Activated T-helper 1 cell treated with anti-CD3 and anti-CD28 coated beads, Interleukin-12 subunit alpha, Interleukin-12 subunit beta, Interleukin-2, Interleukin-4 antibody, amounts not matched to agents 30 ng/mL and 10 ng/mL and 1 ng/mL, durations not matched to agents 14 hours and 24 hours and 36 hours (primary cell): Measurements from ENCODE around the gene ALCAM. TPM values are rescaled to one million over a fixed set of nuclear protein-coding genes. Genes with fewer than 3 reads are reported as not detected.

Experiments used
- DNase-seq: peaks from one replicate; pipeline ENCODE4 v3.0.0; 2021; ENCODE audit warnings: low spot score
- H3K27ac Mint-ChIP-seq: one replicate; pipeline ENCODE4 v1.8.0; 2021; ENCODE audit warnings: mild to moderate bottlenecking, mixed read lengths
- H3K27me3 Mint-ChIP-seq: one replicate; pipeline ENCODE4 v1.8.0; 2022; ENCODE audit warnings: mild to moderate bottlenecking, moderate library complexity, mixed read lengths; ENCODE audit not compliant: insufficient read depth
- H3K36me3 Mint-ChIP-seq: one replicate; pipeline ENCODE4 v1.8.0; 2021; ENCODE audit warnings: low read depth, mixed read lengths
- H3K4me1 Mint-ChIP-seq: one replicate; pipeline ENCODE4 v1.8.0; 2021; ENCODE audit warnings: low read depth, mixed read lengths
- H3K4me3 Mint-ChIP-seq: one replicate; pipeline ENCODE4 v1.8.0; 2021; ENCODE audit warnings: mild to moderate bottlenecking, moderate library complexity, mixed read lengths
- H3K9me3 Mint-ChIP-seq: one replicate; pipeline ENCODE4 v1.8.0; 2021; ENCODE audit warnings: mixed read lengths
- intact Hi-C: fragments of 100-400 bp; cut with micrococcal nuclease; formaldehyde crosslinking; loops from one replicate; pipeline ENCODE4 v1.15.1; 2024
- total RNA-seq: library from RNA; stranded (reverse); gene quantifications from 2 replicates; pipeline ENCODE4 v1.2.3, GENCODE V29; 2022

The ALCAM gene
- 24.9 and 25.2 TPM in 2 replicates for total RNA-seq

DNA sequence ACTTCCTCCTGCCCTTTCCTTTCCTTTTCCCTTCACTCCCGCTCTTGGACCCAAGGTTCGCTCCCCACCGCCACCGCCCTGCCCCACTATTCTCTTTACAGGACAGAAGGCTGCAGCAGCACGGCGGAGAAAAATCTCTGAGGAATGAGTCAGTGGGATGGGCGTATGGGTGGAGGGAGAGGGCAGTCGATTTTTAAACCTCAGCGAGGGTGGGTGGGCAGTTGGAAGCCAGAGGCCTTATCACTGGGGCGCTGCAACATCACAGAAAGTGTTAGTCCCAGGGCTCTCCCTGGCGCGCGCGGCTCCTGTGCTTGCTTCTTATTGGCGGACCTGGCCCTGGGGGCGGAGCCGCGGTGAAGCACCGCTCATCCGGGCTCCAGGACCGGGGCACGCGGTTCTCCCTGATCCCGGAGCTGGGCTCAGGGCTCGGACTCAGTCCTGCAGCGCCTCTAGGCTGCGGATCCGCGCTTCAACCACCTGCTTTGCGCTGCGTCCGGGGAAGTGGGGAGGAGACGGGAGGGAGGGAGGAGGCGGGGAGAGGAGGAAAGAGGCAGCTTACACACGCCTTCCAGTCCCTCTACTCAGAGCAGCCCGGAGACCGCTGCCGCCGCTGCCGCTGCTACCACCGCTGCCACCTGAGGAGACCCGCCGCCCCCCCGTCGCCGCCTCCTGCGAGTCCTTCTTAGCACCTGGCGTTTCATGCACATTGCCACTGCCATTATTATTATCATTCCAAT lies at the start of gene ALCAM:
TSS of gene ALCAM (plus strand) at position 584 of the 737 bp plus-strand sequence.
- Mint-ChIP-seq H3K4me3 (peak within 1 kb of the TSS; percentile 90), H3K36me3 (no peaks in the 10 kb centered on the region), H3K27ac (peak within 1 kb of the TSS; percentile 98), H3K27me3 (peaks cover 22% of the 10 kb centered on the region), H3K9me3 (no peaks in the 10 kb centered on the region), H3K4me1 (peaks cover 43% of the 10 kb centered on the region)
- DNase-seq = peak; percentile 80
- intact Hi-C loops = loop anchor here (1.0 to 10.0 kb wide), 7 partner anchors 308 to 1871 kb away; no protein-coding TSS in a partner anchor

DNA sequence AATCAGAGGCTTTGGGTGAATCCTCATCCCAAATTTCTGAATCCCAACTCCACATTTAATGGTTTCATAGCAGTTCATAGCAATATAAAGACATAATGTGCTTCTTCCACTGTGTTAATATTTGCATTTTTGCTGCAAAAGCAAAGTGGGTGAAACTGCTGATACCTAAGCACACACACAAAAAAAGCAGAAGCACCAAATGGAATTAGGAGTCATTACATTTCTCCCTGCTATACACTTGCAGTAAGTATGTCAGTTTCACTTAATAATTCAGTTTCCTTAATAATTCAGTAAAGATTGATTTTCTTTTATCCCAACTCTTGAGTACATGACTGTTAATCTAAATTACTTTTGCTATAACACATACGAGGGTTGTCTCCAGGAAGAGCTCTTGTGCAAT lies 48.9 kb upstream of the ALCAM start:
- Mint-ChIP-seq H3K4me1 (no peaks in the 10 kb centered on the region), H3K27ac (no peak overlapping the region), H3K9me3 (no peaks in the 10 kb centered on the region), H3K27me3 (peaks cover 2% of the 10 kb centered on the region), H3K4me3 (no peak overlapping the region), H3K36me3 (no peaks in the 10 kb centered on the region)
- DNase-seq = no peak
- intact Hi-C loops = no loop called here

DNA sequence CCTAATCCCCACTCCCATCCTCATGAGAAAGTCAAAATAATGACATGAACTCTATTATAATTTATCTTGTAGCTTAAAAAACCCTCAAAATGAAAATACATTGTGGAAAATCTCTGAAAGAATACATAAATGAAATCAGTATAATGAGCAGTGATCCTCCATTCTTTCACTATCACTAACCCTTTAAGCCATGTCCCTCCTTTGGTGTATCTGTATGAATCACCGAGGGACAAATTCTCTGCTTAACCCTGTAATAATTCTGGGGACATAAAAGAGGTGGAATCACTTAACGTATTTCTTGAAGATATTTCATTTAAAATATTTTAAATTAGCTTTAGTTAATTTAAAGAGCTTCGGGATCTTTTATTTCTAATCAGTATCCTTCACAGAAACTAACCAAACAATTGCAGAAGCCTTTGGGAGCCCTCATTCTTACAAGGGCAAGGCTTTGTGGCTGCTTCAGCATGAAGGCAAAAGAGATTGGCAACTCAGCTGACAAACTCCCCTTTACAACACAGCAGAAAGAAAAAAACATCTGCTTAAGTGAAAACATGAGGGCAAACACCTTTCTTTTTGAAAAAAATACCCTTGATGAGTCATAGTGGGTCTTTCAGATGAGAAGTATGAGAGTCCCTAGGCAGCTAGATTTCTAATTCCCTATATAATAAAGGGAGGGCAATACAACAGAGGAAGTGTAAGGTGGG lies 44.0 kb upstream of the ALCAM start:
- intact Hi-C loops = loop anchor here (1.0 kb wide), 1 partner anchor 46 kb away; no protein-coding TSS in a partner anchor
- no peak for DNase-seq
- H3K27me3 Mint-ChIP-seq = peaks cover 4% of the 10 kb centered on the region
- no peaks in the 10 kb centered on the region for H3K36me3 Mint-ChIP-seq
- H3K4me3 Mint-ChIP-seq = no peak overlapping the region
- no peaks in the 10 kb centered on the region for H3K9me3 Mint-ChIP-seq
- no peak overlapping the region for H3K27ac Mint-ChIP-seq
- no peaks in the 10 kb centered on the region for H3K4me1 Mint-ChIP-seq

DNA sequence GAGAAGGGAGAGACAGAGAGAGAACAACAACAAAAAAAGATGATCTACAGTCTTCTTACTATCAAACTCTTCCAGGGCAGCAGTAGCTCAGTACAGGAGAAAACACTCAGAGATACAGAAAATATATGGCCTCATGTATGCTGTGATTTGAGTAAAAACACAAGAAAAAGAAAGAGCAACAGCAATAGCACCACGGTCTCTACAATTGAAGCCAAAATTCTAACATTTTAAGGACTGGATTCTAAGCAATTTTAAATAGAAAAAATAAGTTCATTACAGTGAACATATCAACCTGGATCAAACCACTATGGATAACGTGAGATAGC lies 43.5 kb upstream of the ALCAM start:
- Mint-ChIP-seq H3K27me3 (peaks cover 4% of the 10 kb centered on the region), H3K27ac (no peak overlapping the region), H3K36me3 (no peaks in the 10 kb centered on the region), H3K9me3 (no peaks in the 10 kb centered on the region), H3K4me1 (no peaks in the 10 kb centered on the region), H3K4me3 (no peak overlapping the region)
- no peak for DNase-seq
- intact Hi-C loops = loop anchor here (1.0 kb wide), 1 partner anchor 45 kb away; no protein-coding TSS in a partner anchor

DNA sequence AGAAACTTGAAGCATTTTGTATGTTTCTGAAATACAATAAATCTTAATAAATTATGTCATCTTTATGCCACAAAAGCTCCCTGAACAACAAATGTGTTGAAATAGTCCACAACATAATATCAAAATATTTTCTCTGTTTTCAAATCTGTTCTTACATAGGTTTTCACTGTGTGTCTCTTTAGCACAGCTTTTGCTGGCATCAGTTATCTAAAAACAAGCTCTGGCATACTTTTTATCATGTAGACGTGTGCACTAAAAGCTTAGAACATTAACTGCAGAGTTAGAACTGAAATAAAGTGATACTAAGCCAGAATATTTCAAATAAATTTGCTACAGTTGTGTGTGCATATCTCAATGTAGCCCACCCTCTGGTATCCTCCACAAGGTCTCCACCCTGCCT lies 41.8 kb upstream of the ALCAM start:
- DNase-seq = no peak
- Mint-ChIP-seq H3K36me3 (no peaks in the 10 kb centered on the region), H3K4me1 (no peaks in the 10 kb centered on the region), H3K4me3 (no peak overlapping the region), H3K27ac (no peak overlapping the region), H3K27me3 (peaks cover 4% of the 10 kb centered on the region), H3K9me3 (no peaks in the 10 kb centered on the region)
- intact Hi-C loops = no loop called here

DNA sequence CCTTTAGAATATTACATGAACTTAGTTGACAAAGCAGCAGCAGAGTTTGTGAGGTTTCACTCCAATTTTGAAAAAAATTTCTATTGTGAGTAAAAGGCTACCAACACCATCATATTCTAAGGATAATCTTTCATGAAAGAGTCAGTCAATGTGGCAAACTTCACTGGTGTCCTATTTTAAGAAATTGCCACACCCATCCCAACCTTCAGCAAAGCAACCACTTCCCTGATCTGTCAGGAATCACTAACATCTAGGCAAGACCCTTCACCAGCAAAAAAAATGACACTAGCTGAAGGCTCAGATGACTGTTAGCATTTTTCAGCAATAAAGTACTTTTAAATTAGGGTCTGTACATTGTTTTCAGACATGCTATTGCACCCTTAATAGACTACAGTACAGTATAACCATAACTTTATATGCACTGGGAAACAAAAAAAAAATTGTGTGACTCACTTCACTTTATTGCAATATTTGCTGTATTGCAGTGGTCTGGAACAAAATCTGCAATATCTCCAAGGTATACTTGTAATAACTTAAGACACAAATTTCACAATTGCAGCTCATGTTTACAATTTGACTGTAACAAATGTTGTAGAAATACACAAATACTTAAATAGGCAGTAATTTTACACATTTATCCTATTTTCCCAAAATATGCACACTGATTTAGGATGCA lies 38.9 kb upstream of the ALCAM start:
- peaks cover 7% of the 10 kb centered on the region for H3K27me3 Mint-ChIP-seq
- no peaks in the 10 kb centered on the region for H3K9me3 Mint-ChIP-seq

DNA sequence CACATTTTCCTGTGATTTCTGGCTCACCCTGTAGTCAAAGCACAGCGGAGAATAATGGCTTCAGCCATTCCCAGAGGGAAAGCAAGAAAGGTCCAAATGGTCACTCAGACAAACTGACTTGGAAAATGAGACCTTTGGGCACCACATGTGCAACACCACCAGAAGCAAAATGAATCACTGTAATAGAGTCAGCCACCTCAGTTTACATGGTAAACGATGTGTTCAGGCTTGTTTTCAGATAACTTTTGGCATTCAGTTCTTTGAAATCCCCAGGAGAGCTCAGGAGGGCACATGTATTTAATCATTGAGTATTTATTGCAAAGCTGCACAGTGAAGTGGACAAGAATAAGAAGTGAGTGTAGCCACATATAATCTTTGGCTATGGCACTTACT lies 38.4 kb upstream of the ALCAM start:
- Mint-ChIP-seq H3K27ac (no peak overlapping the region), H3K4me3 (no peak overlapping the region), H3K36me3 (no peaks in the 10 kb centered on the region), H3K4me1 (no peaks in the 10 kb centered on the region), H3K27me3 (peaks cover 7% of the 10 kb centered on the region), H3K9me3 (no peaks in the 10 kb centered on the region)
- intact Hi-C loops = no loop called here
- DNase-seq = no peak

More for the DNA sequence above, 38.9 kb upstream of the ALCAM start:
- DNase-seq = no peak
- no peak overlapping the region for H3K4me3 Mint-ChIP-seq
- H3K4me1 Mint-ChIP-seq = no peaks in the 10 kb centered on the region
- H3K27ac Mint-ChIP-seq = no peak overlapping the region
- H3K36me3 Mint-ChIP-seq = no peaks in the 10 kb centered on the region
- intact Hi-C loops = no loop called here

DNA sequence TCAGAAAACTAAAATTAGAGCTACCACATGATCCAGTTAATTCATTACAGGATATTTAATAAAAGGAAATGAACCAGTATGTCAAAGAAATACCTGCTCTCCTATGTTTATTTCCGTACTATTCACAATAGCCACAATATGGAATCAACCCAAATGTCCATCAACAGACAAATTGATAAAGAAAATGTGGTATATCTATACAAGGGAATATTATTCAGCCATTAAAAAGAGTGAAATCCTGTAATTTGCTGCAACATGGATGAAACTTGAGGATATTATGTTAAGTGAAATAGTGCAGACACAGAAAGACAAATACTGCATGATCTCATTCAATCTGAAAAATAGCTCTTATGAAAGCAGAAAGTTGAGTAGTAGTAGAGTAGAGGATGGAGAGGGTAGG lies 33.7 kb upstream of the ALCAM start:
- DNase-seq = no peak

DNA sequence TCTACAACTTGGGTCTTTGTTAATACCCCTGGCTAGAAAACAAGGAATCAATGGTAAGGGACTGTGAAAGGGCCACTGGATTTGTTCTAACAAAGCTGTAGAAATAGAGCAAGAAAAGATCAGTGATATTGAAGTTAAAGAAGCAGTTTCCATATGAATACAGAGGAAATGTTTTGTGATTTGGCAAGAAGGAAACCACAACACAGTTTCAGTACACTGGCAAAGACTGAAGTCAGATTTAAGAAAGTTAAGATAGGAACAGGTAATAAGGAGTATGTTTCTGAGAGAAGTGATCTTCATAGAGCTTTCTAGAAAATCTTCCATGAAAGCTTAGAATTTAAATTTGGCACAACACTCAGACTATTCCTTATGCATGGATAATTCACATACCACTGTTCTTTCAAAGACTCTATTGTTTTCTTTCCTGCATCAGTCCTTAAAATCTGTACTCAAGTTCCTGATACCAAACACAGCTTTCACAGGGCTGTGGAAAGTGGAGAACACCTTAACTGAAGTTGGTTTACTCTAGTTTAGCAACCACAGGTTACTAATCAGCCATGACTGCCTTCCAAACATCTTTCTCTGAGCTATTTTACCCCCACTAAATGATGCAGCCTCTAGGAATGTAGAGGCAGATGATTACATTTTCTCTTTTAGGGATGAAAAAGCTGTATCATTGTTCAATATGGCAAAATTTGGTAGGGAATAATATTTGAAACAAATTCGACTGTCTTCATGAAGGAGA lies 32.4 kb upstream of the ALCAM start:
- no peak overlapping the region for H3K4me3 Mint-ChIP-seq
- H3K9me3 Mint-ChIP-seq = no peaks in the 10 kb centered on the region
- H3K4me1 Mint-ChIP-seq = peaks cover 7% of the 10 kb centered on the region
- peaks cover 3% of the 10 kb centered on the region for H3K27me3 Mint-ChIP-seq
- no peak for DNase-seq
- H3K27ac Mint-ChIP-seq = peak overlapping the region; percentile 37
- intact Hi-C loops = no loop called here
- H3K36me3 Mint-ChIP-seq = no peaks in the 10 kb centered on the region

More for the DNA sequence above, 33.7 kb upstream of the ALCAM start:
- Mint-ChIP-seq H3K9me3 (no peaks in the 10 kb centered on the region), H3K4me3 (no peak overlapping the region), H3K27ac (no peak overlapping the region), H3K4me1 (peaks cover 7% of the 10 kb centered on the region), H3K36me3 (no peaks in the 10 kb centered on the region), H3K27me3 (peaks cover 3% of the 10 kb centered on the region)
- intact Hi-C loops = no loop called here

DNA sequence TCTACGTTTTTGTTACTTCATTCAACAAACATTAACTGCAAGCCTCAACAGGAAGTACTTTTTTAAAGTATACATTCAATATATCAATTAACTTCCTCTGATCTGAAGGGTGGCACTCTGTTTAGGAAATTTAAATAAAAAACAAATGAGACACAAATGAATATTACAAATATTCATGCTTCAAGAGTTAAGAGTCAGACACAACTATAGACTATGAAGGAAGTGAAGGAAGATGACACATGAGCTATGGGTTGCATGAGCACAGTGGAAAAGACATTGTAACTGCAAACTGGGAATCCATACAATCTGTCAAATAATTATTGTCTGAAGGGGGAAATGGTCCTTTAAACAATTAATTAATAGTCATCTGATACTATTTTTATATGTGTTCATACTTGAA lies 26.8 kb upstream of the ALCAM start:
- intact Hi-C loops = no loop called here

DNA sequence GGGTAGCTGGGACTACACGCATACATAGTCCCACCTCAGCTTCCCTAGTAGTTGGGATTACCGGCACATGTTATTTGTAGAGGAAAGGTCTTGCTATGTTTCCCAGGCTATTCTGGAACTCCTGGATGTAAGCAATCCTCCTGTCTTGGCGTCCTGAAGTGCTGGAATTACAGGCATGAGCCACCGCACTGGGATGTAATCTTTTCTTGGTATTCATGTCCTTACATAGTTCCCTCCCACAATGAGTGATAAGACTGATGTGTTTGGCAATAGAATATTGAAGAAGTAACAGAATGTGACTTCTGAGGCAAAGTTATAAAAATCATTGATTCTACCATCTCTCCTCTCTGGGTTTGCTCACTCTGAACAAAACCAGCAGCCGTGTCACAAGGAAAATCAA lies 22.7 kb upstream of the ALCAM start:
- Mint-ChIP-seq H3K9me3 (no peaks in the 10 kb centered on the region), H3K4me3 (no peak overlapping the region), H3K27ac (no peak overlapping the region), H3K27me3 (peaks cover 4% of the 10 kb centered on the region), H3K4me1 (no peaks in the 10 kb centered on the region), H3K36me3 (no peaks in the 10 kb centered on the region)
- DNase-seq = no peak
- intact Hi-C loops = no loop called here

More for the DNA sequence above, 26.8 kb upstream of the ALCAM start:
- Mint-ChIP-seq H3K9me3 (no peaks in the 10 kb centered on the region), H3K27me3 (peaks cover 4% of the 10 kb centered on the region), H3K27ac (no peak overlapping the region), H3K4me1 (no peaks in the 10 kb centered on the region), H3K36me3 (no peaks in the 10 kb centered on the region), H3K4me3 (no peak overlapping the region)
- DNase-seq = no peak

DNA sequence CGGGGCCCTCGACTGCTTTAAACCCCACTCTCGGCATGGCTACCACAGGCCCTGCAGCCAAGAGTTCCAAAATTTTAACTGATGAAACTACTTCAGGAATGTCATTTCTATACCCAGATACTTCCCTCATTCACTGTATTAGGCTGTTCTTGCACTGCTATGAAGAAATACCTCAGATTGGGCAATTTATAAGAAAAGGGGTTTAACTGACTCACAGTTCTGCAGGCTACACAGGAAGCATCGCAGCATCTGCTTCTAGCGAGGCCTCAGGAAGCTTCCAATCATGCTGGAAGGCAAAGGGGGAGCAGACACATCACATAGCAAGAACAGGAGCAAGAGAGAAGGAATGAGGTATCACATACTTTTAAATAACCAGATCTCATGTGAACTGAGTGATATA lies 21.6 kb upstream of the ALCAM start:
- Mint-ChIP-seq H3K27ac (no peak overlapping the region), H3K4me1 (no peaks in the 10 kb centered on the region), H3K9me3 (no peaks in the 10 kb centered on the region), H3K36me3 (no peaks in the 10 kb centered on the region), H3K4me3 (no peak overlapping the region), H3K27me3 (peaks cover 7% of the 10 kb centered on the region)
- DNase-seq = no peak
- intact Hi-C loops = no loop called here
